Hippocampal formation (tissue), 2 donors: ENCODE data around the gene TMEM238.
"Not testable (repeated sequence)": the region's sequence is repeated elsewhere in the genome, so short reads cannot be mapped to it uniquely, and the experiment has no call there.

ENCODE experiments used
- DNase-seq, 2 donors: peaks; one replicate each; lab custom pipeline; 2025; lab: John Stamatoyannopoulos, UW

The TMEM238 gene

GRCh38 chr19:55401390-55401789 is 17.3 kb upstream of the TMEM238 start:
- not testable (repeated sequence) for DNase-seq

GRCh38 chr19:55400281-55401087 is 16.4 kb upstream of the TMEM238 start:
- no peak for DNase-seq

GRCh38 chr19:55398200-55398925 is 14.3 kb upstream of the TMEM238 start:
- no peak for DNase-seq

- no peak for DNase-seq
Observed at GRCh38 chr19:55392820-55393761, 9.0 kb upstream of the TMEM238 start.

- no peak for DNase-seq
Observed at GRCh38 chr19:55391702-55392615, 7.9 kb upstream of the TMEM238 start.

- no peak for DNase-seq
Observed at GRCh38 chr19:55391191-55391670, 7.1 kb upstream of the TMEM238 start.

- no peak for DNase-seq
Observed at GRCh38 chr19:55390461-55390880, 6.4 kb upstream of the TMEM238 start.

- DNase-seq, result no peak
Observed at GRCh38 chr19:55389386-55390317, 5.6 kb upstream of the TMEM238 start.

GRCh38 chr19:55387736-55388497 is 3.8 kb upstream of the TMEM238 start:
- no peak for DNase-seq

GRCh38 chr19:55386493-55386971 is 2.4 kb upstream of the TMEM238 start:
- DNase-seq, result no peak

GRCh38 chr19:55385724-55386492 is 1.8 kb upstream of the TMEM238 start, which contains the start of gene RPL28:
Gene RPL28 (plus strand): TSS chr19:55385932. CDS start chr19:55386358, 426 bp downstream.
- peak; percentile 97 for DNase-seq

- peak; percentile 87 to 89 for DNase-seq
Observed at GRCh38 chr19:55384920-55385723, 1.0 kb upstream of the TMEM238 start.

GRCh38 chr19:55383279-55384130 is 587 bp downstream of the TMEM238 start:
- DNase-seq, result peak; percentile 24 to 33

GRCh38 chr19:55382522-55383054 is 1.5 kb downstream of the TMEM238 start:
- DNase-seq, result no peak

GRCh38 chr19:55382013-55382412 is 2.1 kb downstream of the TMEM238 start:
- no peak for DNase-seq

GRCh38 chr19:55379174-55379573 is 4.9 kb downstream of the TMEM238 start:
- no peak for DNase-seq
